Parathyroid adenoma (tissue), 2 donors: ENCODE measurements around the gene POLR2F.

ENCODE experiments used
- H2AFZ ChIP-seq: fragments of 300-600 bp; sonication (generic); one replicate; pipeline ENCODE4 v1.7.0; 2017; ENCODE audit warnings: antibody characterized with exemption, mild to moderate bottlenecking
- H3K27ac ChIP-seq: fragments of 300-600 bp; sonication (generic); one replicate; pipeline ENCODE4 v1.7.0; 2017
- H3K27me3 ChIP-seq: fragments of 300-600 bp; sonication (generic); one replicate; pipeline ENCODE4 v1.7.0; 2017; ENCODE audit warnings: low read length; ENCODE audit not compliant: control insufficient read depth, insufficient read depth
- H3K36me3 ChIP-seq: fragments of 300-600 bp; sonication (generic); one replicate; pipeline ENCODE4 v1.7.0; 2017; ENCODE audit warnings: low read length; ENCODE audit not compliant: control insufficient read depth, insufficient read depth
- H3K4me1 ChIP-seq: fragments of 300-600 bp; sonication (generic); one replicate; pipeline ENCODE4 v1.7.0; 2017; ENCODE audit warnings: control low read depth
- H3K4me2 ChIP-seq: fragments of 300-600 bp; sonication (generic); one replicate; pipeline ENCODE4 v1.7.0; 2017; ENCODE audit warnings: low read length
- H3K4me3 ChIP-seq: fragments of 300-600 bp; sonication (generic); one replicate; pipeline ENCODE4 v1.7.0; 2017; ENCODE audit warnings: low read depth, low read length
- H3K79me2 ChIP-seq: fragments of 300-600 bp; sonication (generic); one replicate; pipeline ENCODE4 v1.7.0; 2017; ENCODE audit warnings: control low read depth
- H3K9ac ChIP-seq: fragments of 300-600 bp; sonication (generic); one replicate; pipeline ENCODE4 v1.7.0; 2017; ENCODE audit warnings: mild to moderate bottlenecking
- H3K9me3 ChIP-seq: fragments of 300-600 bp; sonication (generic); one replicate; pipeline ENCODE4 v1.7.0; 2017; ENCODE audit warnings: low read length; ENCODE audit not compliant: control insufficient read depth
- CTCF ChIP-seq: fragments of 300-600 bp; sonication (generic); IDR thresholded peaks from one replicate; pipeline ENCODE4 v1.7.0; 2017; ENCODE audit warnings: antibody characterized with exemption, mild to moderate bottlenecking
- donor health status: primary hyperparathyroidism.

Gene POLR2F

GRCh38 chr22:37907036-37907954 is 46.2 kb upstream of the POLR2F start:
- Histone ChIP-seq H3K9me3 (no peaks in the 10 kb centered on the region), H2AFZ (peak overlapping the region; percentile 42), H3K36me3 (no peaks in the 10 kb centered on the region), H3K4me2 (peak overlapping the region; percentile 78), H3K9ac (peak overlapping the region; percentile 53), H3K79me2 (peaks cover 6% of the 10 kb centered on the region), H3K27ac (peak overlapping the region; percentile 76), H3K27me3 (no peaks in the 10 kb centered on the region), H3K4me1 (peaks cover 9% of the 10 kb centered on the region), H3K4me3 (peak overlapping the region; percentile 75)
- no peak for TF ChIP-seq CTCF

- Histone ChIP-seq H3K9ac (no peak overlapping the region), H3K36me3 (no peaks in the 10 kb centered on the region), H3K27me3 (no peaks in the 10 kb centered on the region), H3K9me3 (no peaks in the 10 kb centered on the region), H3K4me1 (peaks cover 9% of the 10 kb centered on the region), H3K4me2 (no peak overlapping the region), H3K79me2 (peaks cover 6% of the 10 kb centered on the region), H3K27ac (peak overlapping the region; percentile 20), H3K4me3 (no peak overlapping the region), H2AFZ (no peak overlapping the region)
- no peak for TF ChIP-seq CTCF
Observed at GRCh38 chr22:37909766-37910165, 43.7 kb upstream of the POLR2F start.

- no peaks in the 10 kb centered on the region for H3K36me3 ChIP-seq
- peaks cover 6% of the 10 kb centered on the region for H3K79me2 ChIP-seq
- peaks cover 9% of the 10 kb centered on the region for H3K4me1 ChIP-seq
- no peak overlapping the region for H2AFZ ChIP-seq
- no peaks in the 10 kb centered on the region for H3K9me3 ChIP-seq
- H3K4me2 ChIP-seq = no peak overlapping the region
- H3K27me3 ChIP-seq = no peaks in the 10 kb centered on the region
- no peak overlapping the region for H3K4me3 ChIP-seq
- no peak overlapping the region for H3K9ac ChIP-seq
- TF ChIP-seq CTCF = no peak
- peak overlapping the region; percentile 51 for H3K27ac ChIP-seq
Observed at GRCh38 chr22:37910890-37911672, 42.4 kb upstream of the POLR2F start.

GRCh38 chr22:37911697-37912096 is 41.8 kb upstream of the POLR2F start:
- no peak overlapping the region for H3K4me3 ChIP-seq
- peaks cover 5% of the 10 kb centered on the region for H3K79me2 ChIP-seq
- no peaks in the 10 kb centered on the region for H3K36me3 ChIP-seq
- H3K27ac ChIP-seq = no peak overlapping the region
- TF ChIP-seq CTCF = no peak
- no peak overlapping the region for H3K4me2 ChIP-seq
- no peak overlapping the region for H3K9ac ChIP-seq
- H3K27me3 ChIP-seq = no peaks in the 10 kb centered on the region
- H3K4me1 ChIP-seq = peaks cover 9% of the 10 kb centered on the region
- no peaks in the 10 kb centered on the region for H3K9me3 ChIP-seq
- no peak overlapping the region for H2AFZ ChIP-seq
